ENCODE results near the gene PRTFDC1. TPM values are rescaled to one million over a fixed set of nuclear protein-coding genes. Genes with fewer than 3 reads are reported as not detected.

The PRTFDC1 gene
- total RNA-seq, 1 experiment from 2014 or later = not detected

DNA sequence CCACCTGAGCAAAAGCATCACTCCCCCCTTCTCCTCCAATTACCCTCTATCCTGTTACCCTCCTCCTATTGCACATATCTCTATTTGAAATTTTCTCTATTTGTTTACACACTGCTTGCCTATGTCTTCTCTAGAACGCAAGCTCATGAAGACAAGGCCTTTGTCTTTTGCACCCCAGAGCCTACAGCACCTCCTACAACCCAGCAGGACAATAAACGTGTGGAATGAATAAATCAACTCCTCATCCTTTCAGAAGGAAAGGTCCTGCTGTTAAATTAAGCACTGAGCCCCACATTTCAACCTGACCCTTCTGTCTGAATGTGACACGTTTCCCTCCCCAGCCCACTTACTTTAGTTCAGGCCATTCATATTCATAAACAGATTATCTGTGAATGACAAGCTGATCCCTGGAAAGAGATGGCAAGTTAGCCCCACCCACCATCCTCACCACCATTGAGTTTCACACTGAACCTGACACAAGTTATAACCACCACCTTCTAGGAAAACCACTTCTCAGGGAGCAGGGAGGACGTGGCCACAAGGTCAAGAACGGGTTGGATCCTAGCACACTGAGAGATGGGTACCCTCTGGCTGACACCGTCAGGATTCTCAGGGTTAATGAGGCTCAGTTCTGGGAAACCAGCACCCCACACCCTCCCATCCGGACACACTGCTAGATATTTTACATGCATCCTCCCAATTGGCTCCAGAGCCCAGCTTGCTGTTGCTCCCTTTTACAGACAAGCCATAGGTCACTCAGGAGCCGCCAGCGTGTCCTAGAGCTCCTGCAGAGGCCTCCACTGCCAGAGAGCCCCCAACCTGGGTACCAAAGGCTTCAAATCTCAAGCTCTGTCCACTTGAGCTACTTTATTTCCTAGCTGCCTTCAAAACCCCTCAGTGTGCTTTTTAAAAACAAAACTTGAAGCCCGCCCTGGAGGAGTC, 934 bp downstream of the PRTFDC1 start:
- no TSS peak for BruUV-seq (replicated peaks)
- POLR2A ChIA-PET = no interaction called here
- Histone ChIP-seq H3K9me2 (ENCODE audit: insufficient read depth) (no peaks in the 10 kb centered on the region), H3K79me2 (ENCODE audit: insufficient read depth, low read length) (no peaks in the 10 kb centered on the region), H3K36me3 (ENCODE audit: control insufficient read depth in 1 of 2, insufficient read depth in 2 of 2, low read length in 2 of 2) (no peaks in the 10 kb centered on the region), H3K4me3 (replicated peaks in 1 of 2; ENCODE audit: low read depth in 1 of 2, low read length in 2 of 2) (no peak overlapping the region), H4K20me1 (ENCODE audit: insufficient read depth) (no peaks in the 10 kb centered on the region), H3K9me3 (ENCODE audit: control insufficient read depth in 1 of 2, insufficient read depth in 1 of 2, low read depth in 1 of 2, low read length in 2 of 2) (no peaks in the 10 kb centered on the region), H3K4me2 (ENCODE audit: low read length) (no peak overlapping the region), H3K27ac (ENCODE audit: low read depth, low read length) (no peak overlapping the region), H3K4me1 (ENCODE audit: control insufficient read depth in 1 of 2, insufficient read depth in 2 of 2, low read length in 2 of 2) (peaks cover 0 to 9% of the 10 kb centered on the region in 2 experiments; a peak in 1 of 4 replicates), H3K9ac (ENCODE audit: low read length) (no peak overlapping the region), H2AFZ (ENCODE audit: low read depth, low read length, poor library complexity, severe bottlenecking) (no peak overlapping the region), H3K27me3 (ENCODE audit: insufficient read depth, low read length) (no peaks in the 10 kb centered on the region)
- RAD21 ChIA-PET (ENCODE audit: low non-redundant PET in 1 of 2, low total read pairs in 2 of 2, uncharacterized antibody in 2 of 2, unreplicated experiment in 2 of 2) = no interaction called here
- ATAC-seq = no peak
- intact Hi-C loops (cut with micrococcal nuclease) = no loop called here
- DNase-seq (ENCODE audit: low read depth, low spot score) = no peak
- CTCF ChIA-PET = no interaction called here
- TF ChIP-seq POLR2A (IDR thresholded peaks at IDR 0.05; ENCODE audit: borderline replicate concordance, extremely low read depth, insufficient read depth, insufficient read length) = no peak
- TF ChIP-seq EGR1 (IDR thresholded peaks at IDR 0.05; ENCODE audit: low read depth) = no peak
- no peak for TF ChIP-seq ZNF274 (IDR thresholded peaks at IDR 0.05; ENCODE audit: low read depth, low read length)
- no peak for TF ChIP-seq YY1 (IDR thresholded peaks at IDR 0.05; ENCODE audit: extremely low read depth, insufficient replicate concordance, low read depth, low read length)
- TF ChIP-seq ELF1 (IDR thresholded peaks at IDR 0.05; ENCODE audit: borderline replicate concordance, low read depth) = no peak
- TF ChIP-seq SIN3A (IDR thresholded peaks at IDR 0.05; ENCODE audit: low read depth) = no peak
- no peak for TF ChIP-seq POLR2AphosphoS5 (IDR thresholded peaks at IDR 0.05; ENCODE audit: low read depth, low read length)
- TF ChIP-seq CBX3 (IDR thresholded peaks at IDR 0.05; ENCODE audit: low read depth) = no peak
- no peak for TF ChIP-seq EZH2phosphoT487 (IDR thresholded peaks at IDR 0.05; ENCODE audit: borderline replicate concordance)
- TF ChIP-seq, protein P1, sequence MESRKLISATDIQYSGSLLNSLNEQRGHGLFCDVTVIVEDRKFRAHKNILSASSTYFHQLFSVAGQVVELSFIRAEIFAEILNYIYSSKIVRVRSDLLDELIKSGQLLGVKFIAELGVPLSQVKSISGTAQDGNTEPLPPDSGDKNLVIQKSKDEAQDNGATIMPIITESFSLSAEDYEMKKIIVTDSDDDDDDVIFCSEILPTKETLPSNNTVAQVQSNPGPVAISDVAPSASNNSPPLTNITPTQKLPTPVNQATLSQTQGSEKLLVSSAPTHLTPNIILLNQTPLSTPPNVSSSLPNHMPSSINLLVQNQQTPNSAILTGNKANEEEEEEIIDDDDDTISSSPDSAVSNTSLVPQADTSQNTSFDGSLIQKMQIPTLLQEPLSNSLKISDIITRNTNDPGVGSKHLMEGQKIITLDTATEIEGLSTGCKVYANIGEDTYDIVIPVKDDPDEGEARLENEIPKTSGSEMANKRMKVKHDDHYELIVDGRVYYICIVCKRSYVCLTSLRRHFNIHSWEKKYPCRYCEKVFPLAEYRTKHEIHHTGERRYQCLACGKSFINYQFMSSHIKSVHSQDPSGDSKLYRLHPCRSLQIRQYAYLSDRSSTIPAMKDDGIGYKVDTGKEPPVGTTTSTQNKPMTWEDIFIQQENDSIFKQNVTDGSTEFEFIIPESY (IDR thresholded peaks at IDR 0.05; ENCODE audit: extremely low read depth, insufficient replicate concordance, low read length) = no peak

Measured in HCT116 (cell line).